GM18951 (cell line): Measurements from ENCODE around the gene WDR20.

Source experiments
- POLR2A ChIP-seq: IDR thresholded peaks from 4 replicates; pipeline ENCODE4 v1.6.1; 2011; ENCODE audit warnings: mild to moderate bottlenecking; ENCODE audit not compliant: insufficient read length, insufficient read depth; ENCODE audit errors: extremely low read depth
- in situ Hi-C: fragments of 300-500 bp; cut with MboI; formaldehyde crosslinking; loops from one replicate; pipeline ENCODE4 v1.12.0; 2022; ENCODE audit warnings: low sequenced_read_pairs, mixed read lengths, inconsistent platforms; ENCODE audit not compliant: unreplicated experiment

Gene WDR20

DNA sequence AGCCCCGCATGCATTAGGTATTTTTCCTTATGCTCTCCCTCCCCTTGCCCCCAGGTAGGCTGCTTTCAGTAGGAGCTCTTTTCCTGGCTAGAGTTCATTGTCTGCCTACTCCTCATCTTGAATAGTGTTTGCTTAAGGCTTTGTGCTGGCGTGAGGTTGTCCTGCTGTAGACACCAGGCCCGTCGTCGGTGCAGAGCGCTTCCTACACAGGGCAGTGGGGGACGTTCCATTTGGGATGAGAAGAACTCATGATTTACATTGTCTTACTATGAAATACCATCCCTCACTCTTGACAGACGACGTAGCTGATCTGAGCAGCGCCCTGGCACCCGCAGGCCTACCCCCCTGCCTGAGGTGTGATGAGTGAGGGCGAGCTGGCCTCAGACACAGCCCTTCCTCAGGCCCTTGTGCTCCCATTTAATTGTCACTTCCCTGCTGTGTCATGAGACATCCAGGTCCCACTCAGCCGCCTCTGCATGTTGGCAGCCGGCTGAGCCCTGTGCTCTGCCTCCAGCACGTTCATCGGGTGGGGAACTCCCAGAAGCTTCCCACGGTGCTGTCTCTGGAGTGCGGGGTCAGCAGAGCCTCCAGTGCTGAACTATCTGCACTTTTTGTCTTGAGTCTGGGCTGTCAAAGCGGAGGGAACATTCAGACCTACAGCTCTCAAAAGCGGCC lies 76.0 kb downstream of the WDR20 start:
- no peak for TF ChIP-seq POLR2A
- in situ Hi-C loops: no loop called here

DNA sequence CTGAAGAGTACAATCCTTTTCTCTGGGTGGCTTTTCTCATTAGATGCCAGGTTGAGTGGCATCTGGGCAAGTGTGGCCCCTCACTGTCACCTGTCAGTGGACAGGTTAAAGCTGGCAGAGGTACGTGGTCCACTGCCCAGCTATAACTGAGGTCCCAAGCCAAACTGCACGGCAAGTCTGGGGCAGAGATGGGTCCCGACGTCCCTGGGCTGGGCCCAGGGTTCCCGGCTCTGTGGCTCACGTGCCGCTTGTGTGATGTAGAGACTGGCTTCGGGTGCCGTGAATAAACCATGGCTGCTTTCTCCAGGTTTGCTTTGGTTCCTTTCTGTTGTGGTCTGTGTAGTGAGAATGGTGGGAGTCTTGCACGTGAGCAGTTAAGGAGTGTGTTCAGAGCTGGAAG lies 77.7 kb downstream of the WDR20 start:
- in situ Hi-C loops: no loop called here
- TF ChIP-seq POLR2A: no peak

DNA sequence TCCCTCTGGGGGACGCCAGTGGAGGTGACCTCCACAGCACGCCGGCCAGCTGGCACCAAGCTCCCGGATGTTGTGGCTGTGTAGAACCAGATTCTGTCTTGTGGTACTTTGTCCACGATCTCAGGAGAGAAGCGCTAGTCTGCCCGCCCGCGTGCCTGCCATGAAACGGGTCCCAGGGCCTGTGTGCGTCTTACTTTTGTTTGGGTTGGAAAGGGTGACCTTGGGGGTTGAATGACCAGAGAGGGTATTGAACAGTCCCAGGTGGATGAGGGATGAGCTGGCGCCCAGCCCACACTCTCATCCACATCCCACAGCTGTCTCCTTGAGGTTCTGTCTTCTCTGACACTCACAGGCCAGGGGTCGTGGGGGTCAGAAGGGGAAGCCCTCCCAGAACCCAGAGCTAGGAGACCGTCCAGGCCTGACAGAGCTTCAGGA lies 78.3 kb downstream of the WDR20 start:
- in situ Hi-C loops: no loop called here
- TF ChIP-seq POLR2A: no peak

DNA sequence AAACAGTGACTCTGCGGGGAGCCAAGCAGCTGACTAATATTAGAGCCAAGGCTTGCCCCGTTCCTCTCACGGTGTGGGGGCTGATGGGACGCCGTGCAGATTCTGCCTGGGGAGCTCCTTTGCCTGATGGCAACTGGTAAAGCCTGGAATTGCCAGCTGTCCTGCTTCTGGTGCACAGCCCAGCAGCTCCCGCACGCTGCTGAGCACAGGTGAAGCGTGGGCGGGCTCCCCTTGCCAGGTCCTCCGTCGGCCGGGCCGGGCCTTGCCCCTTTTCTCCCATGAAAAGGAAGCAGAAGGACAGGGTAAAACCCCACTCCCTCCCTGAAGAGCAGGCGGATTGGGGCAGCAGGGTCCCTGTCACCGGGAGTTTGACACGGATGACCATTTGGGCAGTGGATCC lies 79.0 kb downstream of the WDR20 start:
- TF ChIP-seq POLR2A: no peak
- in situ Hi-C loops: no loop called here

DNA sequence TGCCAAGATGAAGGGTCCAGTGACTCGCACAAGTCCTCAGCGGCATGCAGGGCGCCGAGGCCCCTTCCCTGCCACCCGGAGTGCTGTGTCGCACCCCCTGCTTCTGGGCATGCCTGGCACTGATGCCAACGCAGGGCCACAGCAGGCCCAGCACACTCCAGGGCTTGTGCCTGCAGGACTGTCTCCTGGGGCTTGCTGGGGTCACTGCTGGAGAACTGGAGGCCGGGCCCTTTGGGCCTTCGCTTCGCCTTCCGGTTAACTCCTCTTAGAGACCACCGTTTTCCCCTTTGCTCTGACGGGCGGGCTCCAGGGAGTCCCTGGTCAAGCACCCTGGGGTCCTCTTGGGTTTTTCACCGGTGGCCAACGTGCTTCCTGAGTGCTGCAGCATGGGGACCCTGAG lies 79.6 kb downstream of the WDR20 start:
- in situ Hi-C loops: no loop called here
- no peak for TF ChIP-seq POLR2A

DNA sequence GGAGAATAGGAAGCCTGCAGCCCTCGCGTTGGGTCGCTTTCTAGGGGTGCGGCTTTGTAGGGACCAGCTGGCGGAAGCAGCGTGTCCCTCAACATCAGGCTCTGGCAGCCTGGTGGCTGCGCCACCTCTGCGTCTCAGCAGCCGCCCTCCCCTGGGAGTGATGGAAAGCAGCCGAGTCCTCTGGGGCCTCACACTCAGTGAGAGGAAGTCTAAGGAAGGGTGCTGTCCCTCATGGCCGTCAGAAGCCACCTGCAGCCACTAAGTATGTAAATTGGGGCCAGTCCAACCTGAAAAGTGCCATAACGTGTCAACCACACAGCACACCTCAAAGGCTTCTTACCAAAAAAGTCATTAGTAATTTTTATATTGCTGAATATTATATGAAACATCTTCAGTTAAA lies 80.3 kb downstream of the WDR20 start:
- no peak for TF ChIP-seq POLR2A
- in situ Hi-C loops: no loop called here

DNA sequence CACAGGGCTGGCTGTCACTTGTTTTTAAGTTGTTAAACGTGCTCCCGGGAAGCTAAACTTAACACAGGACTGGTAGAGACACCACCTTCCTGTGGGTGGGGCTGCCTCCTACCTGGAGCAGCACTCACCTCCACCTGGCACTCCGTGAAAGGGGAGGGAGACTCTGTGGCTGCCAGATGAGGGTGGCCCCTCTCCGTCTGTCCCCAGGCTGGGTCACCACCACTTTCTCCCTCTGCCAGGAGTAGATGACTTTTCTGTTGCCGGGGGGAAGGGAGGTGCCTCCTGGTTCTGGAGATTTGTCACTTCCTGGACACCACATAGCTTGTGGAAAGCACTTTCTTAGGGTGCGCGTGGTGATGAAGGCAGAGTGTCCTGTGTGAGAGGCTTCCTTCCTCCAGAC lies 81.3 kb downstream of the WDR20 start:
- in situ Hi-C loops: no loop called here
- TF ChIP-seq POLR2A: no peak

DNA sequence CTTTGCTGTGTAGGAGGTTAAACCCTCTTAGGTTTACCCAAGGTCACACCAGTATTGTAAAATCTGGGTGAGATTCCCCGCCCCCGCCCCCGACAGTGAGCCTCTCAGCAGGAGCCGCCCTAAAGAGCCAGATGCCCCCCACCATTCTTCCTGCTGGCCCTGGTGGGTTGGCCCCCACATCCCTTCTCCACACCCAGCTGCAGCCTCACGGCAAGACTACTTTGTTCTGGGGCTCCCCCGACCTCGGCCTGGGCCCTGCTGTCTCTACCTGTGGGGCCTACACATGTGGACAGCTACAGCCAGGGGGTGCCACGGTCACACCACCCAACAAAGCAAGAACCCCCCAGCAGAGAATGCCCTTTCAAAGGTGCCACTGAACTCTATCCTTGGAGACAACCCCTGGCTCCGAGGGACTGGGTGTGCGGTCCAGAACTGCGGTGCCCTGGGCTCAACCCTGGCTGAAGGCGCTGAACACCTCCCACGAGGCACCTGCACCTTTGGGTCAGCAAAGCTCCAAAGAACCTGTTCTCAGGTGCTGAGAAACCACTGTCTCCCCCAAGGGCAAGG lies 82.4 kb downstream of the WDR20 start:
- in situ Hi-C loops: no loop called here

DNA sequence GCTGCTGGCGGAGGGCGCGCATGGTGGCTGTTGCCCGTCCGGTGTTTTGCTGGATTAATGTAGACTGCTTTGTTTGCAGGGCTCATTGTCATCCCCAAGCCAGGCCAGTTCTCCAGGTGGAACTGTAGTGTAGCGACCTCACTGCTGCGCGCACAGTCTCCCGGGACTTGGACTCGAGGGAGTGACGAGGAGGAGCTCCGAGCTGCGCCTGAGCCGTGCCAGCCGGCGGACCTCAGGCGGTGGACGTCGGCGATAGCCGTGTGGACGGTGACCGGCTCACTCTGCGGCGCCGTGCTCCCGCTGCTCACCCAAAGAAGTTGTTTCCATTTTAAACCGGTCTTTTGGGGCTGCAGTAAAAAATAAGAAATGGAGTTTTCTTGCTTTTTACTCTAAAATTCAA lies 83.1 kb downstream of the WDR20 start:
- no peak for TF ChIP-seq POLR2A
- in situ Hi-C loops: no loop called here

More for the DNA sequence above, 82.4 kb downstream of the WDR20 start:
- TF ChIP-seq POLR2A: no peak

DNA sequence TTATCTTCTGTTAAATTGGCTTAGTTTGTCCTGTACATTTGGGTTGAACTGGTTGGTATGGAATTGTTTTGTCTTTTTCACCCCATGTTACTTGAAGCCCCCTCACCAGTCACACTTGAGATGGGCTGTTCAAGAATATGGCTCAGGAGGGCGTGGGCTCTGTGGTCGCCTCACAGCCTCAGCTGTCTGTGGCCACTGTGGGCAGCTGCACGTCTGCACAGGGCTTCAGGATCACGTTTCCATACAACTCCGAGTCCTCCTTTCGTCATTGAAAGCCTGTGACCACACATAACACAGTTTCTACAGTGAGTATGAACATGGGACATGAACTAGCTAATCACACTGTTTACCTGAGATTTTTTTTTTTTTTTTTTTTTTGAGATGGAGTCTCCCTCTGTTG lies 84.0 kb downstream of the WDR20 start:
- no peak for TF ChIP-seq POLR2A
- in situ Hi-C loops: no loop called here

DNA sequence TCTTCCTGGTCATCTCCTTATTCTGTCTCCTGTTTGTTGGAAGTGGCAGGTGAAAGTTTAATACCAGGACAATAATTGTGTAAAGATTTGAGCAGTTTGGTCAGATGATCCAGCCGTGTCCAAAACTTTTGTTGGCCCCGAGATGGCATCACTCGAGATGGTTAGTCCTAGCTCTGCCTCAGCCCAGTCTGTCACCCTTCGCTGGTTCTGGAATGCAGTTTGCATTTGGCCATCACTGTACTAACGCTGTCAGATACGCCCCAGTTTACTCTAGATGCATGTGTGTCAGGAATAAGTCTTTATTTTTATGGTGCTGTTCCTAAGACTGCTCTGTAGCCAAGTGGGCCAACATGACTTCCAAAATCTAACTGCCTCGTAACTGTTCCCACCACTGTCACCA lies 85.7 kb downstream of the WDR20 start:
- TF ChIP-seq POLR2A: no peak
- in situ Hi-C loops: no loop called here

DNA sequence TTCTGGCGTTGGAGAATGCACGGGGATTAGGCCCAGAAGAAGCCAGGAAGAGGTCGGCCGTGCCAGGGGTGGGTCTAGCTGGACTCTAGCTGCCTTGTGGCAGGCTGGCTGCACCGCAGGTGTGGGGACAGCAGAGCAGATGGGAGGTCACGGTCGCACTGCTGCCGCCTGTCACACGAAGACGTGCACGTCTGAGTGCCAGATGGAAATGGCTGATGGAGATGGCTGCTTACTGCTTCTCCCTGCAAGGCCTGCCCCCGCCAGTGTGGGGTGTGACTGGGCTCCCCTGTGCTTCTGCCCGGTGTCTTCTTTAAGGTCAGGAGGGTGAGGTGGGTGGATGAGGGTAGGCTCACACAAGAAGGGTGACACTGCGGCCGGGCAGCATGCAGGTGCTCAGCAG lies 86.2 kb downstream of the WDR20 start:
- TF ChIP-seq POLR2A: no peak
- in situ Hi-C loops: no loop called here

DNA sequence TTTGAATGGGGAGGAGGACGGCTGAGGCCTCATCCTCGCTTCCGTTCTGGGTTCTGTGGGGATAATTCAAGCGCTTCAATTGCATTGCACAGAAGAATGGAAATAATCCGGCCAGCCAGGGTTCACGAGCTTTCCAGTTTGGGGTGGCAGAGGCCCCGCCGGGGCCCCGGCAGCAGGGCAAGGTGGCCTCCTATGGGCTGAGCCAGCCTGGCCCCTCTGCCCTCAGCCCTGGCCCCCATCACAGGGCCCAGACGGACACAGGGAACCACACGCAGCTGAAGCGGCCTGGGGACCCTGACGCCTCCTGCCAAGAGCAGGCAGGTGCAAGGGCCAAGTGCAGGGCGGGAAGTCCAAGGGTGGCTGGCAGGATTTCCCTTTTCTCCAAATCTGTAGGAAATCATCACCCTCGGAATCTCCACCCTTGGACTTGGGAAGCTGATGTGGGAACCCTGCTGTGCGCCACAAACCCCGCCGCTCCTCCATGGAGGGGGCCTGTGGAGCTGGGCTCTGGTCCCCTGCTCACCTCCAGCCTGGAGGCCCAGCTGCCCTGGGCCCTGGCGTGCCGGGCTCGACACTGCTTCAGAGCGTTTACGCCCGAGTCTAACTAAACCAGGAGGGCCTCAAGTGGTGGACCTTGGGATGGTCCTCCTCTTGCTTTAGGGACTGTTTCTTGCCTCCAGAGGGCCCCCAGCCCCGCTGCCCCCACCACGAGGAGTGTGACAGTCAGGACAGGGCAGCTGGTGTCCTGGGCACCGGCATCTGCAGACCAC lies 86.8 kb downstream of the WDR20 start:
- in situ Hi-C loops: no loop called here
- no peak for TF ChIP-seq POLR2A

DNA sequence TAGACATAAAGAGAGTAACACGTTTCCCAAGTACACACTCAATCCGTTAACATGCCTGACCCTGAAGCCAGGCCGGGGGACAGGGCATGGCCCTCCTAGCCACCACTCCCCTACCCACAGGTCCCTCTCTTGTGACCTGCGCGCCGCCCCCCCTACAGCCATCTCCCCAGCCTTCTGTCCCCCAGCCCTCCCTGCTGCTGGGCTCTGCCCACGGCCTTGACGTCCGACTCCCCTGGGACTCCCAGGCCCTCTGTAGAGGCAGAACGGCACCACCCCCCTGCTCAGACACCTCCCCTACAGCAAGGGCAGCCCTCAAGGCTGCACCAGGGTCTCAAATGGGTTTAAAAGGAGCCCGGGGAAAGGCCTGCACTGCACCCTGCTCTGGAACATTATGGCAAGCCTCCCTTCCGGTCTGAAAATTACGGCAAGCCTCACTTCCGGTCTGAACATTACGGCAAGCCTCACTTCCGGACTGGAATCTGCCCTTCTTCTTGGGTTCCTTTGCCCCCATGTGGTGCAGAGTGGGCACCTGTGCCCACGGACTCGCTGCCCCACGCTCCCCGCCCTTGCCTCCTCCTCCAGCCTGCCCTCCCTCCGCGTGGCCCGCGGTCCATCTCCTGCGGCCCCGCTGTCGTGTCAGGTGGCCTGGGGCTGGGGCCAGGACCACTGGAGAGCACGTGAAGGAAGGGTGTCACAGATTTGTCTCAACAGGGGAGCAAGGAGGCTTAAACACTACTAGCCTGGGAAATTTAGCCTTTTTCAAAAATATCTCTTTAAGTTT lies 87.7 kb downstream of the WDR20 start:
- in situ Hi-C loops: no loop called here
- no peak for TF ChIP-seq POLR2A
